ENCODE measurements around the gene LIN7A.
"Not testable (repeated sequence)": the region's sequence is repeated elsewhere in the genome, so short reads cannot be mapped to it uniquely, and the experiment has no call there.

LIN7A gene

GRCh38 chr12:80917651-80918050 is 20.1 kb downstream of the LIN7A start:
- no peak for DNase-seq

GRCh38 chr12:80912901-80913770 is 24.6 kb downstream of the LIN7A start:
- no peak for DNase-seq

DNA sequence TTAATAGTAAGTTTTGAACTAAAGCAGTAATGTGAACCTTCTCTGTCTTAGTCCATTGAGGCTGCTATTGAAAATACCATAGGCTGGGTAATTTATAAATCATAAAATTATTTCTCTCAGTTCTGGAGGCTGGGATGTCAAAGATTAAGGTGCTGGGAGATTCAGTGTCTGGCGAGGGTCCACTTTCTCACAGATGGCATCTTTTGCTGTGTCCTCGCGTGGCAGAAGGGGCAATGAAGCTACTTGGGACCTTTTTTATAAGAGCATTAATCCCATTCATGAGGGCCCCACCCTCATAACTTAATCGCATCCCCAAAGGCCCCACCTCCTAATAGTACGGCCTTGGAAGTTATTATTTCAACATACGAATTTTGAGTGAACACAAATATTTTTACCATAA is 28.4 kb downstream of the LIN7A start:
- no peak for DNase-seq

- no peak for DNase-seq
Measured at GRCh38 chr12:80902711-80903110, 35.0 kb downstream of the LIN7A start.

GRCh38 chr12:80901661-80902060 is 36.1 kb downstream of the LIN7A start:
- DNase-seq, result no peak

DNA sequence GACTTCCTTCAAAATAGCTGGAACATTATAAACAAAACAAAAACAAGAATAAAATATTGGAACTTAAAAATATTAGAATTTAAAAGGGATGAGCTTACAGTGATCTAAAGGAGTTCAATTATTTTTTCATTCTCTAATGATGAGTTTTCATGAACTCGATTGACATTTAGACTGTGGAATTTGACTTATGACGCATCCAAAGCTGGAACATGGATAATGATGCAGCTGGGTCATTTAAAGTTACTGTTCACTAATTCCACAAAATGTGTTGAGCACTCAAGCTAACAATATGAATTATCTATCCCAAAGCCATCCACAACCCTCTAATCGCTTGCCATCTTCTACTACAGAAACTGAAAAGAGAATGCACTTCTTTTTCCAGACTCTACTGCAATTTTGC is 42.5 kb downstream of the LIN7A start:
- DNase-seq, result no peak

DNA sequence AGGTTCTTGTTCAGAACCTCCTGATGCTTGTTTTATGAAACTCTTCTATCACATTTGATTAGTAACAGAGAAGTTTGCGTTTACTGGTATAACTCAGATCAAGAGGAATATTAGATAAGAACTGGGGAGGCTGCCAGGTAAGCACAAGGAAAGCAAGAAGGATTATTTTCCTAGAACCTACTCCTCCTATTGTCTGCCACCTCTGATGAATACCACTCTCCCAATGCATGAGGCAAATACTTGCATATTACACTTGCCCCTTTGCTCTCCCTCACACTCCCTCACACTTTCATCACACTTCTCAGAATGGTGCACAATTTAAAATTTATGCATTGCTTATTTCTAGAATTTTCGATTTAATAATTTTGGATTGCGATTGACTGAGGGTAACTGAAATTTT is 43.6 kb downstream of the LIN7A start:
- no peak for DNase-seq

DNA sequence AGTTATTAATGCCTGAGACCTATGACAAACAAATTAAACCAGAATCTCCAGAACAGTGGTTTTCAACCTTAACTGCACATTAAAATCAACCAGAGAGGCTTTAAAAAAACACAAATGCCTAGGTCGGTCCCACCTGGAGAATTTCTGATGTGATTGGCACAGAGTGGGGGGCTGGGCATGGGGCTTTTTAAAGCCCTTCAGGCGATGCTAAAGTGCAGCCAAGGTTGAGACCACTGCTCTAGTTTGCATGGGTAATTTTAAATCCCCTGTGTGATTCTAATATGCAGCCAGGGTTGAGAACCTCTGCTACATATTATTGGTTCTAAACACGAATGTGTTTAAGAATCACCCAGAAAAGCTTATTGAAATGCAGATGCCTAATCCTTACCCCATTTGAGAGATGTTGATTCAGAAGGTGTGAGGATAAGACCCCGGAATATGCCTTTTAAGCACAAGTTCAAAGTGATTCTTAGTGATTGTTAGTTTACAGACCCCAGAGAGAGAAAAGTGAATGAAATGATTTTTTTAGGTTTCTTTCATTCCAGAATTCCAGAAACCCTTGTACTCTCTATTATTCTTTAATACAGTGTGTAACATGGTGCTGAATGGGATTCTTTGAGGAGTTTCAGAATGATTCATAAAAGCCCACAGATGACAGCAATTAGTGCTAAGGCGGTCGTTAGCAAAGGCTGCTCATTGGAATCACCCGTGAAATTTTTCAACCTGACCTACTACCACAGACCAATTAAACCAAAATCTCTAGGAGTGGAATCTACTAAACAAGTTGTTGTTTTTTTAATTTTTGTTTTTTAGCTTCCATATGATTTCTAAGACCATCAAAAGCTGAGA is 44.9 kb downstream of the LIN7A start:
- no peak for DNase-seq

DNA sequence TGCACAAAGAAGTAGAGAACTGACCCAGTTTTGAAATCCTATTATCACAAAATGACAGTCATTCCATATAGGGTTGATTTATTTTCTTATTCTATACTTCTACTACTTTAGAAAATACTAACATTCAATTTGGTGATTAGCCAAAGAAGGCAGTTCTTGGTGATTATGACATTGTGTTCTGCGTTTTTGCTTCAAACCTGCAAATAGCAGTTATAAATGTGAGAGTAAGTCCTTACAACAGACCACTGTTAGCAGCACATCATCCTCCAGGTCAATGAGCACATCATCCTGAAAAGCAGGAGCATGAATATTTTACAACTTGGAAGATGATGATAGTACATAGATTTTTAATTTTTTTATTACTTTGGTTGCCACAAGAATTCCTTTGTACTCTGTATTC is 53.1 kb downstream of the LIN7A start:
- DNase-seq, result no peak

DNA sequence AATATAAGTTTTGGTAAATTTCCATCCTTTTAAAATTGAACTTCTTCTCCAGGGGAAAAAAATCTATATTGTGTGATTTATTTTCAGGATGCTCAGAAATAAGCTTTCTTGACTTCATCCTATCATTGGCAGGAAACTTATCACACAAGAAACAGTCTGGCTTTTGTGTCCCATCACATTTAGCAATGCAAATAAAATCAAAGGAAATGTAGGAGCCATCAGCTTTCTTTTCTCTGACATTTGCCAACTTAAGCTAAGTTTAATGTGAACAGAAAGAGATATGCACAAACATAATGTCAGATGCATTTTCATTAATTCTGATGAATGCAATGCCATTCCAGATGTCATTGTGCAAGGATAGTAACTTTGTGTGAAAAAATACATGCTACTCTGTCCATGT is 56.6 kb downstream of the LIN7A start:
- DNase-seq, result no peak

DNA sequence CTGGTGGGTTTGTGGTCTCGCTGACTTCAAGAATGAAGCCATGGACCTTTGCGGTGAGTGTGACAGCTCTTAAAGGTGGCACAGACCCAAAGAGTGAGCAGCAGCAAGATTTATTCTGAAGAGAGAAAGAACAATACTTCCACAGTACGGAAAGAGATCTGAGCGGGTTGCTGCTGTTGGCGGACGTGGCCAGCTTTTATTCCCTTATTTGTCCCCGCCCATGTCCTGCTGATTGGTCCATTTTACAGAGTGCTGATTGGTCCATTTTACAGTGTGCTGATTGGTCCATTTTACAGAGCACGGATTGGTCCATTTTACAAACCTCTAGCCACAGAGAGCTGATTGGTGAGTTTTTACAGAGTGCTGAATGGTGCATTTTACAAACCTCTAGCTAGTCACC is 59.3 kb downstream of the LIN7A start:
- not testable (repeated sequence) for DNase-seq

DNA sequence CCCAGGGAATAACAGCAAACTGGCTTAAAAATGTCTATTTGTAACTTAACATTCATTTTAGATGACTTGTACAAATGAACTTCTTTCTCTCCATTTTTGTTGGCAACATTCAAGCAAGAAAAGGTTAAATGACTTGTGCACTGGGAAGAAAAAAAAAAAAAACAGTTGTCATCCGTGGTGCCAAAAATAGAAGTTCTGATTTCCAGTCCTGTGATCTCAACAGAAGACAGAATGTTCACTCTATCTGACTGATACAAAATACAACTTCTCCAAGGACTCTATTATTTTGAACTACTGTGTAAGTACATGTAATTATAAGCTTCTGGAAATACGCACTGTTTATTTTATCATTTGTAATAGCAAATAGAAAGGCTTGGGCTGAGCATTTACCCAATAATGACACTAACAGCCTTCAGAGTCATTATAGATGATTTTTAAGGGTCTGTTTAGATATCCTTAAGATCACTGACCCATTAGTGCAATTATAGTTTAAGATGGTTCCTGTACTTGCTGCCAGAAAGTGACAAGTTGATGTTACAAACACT is 59.9 kb downstream of the LIN7A start:
- DNase-seq, result no peak

DNA sequence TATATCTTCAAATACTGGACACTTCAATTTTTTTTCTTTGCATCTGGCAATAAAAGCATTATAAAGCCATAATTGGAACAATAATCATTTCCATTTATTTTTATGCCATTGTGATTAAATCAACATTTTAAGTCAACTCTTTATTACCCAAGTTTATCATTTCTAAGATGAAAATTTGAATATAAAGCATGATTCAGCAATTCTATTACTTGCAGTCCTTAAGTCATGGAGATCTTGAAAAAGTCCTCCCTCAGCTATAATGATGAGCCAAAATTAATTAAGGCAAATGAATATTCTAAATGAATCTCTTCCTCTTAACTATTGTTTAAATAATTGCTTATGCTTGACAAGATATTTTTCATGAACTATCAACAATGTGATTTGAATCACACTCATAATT is 65.7 kb downstream of the LIN7A start:
- DNase-seq, result no peak

- DNase-seq, result no peak
Measured at GRCh38 chr12:80869264-80869663, 68.5 kb downstream of the LIN7A start.

GRCh38 chr12:80868576-80868975 is 69.2 kb downstream of the LIN7A start:
- DNase-seq, result no peak

DNA sequence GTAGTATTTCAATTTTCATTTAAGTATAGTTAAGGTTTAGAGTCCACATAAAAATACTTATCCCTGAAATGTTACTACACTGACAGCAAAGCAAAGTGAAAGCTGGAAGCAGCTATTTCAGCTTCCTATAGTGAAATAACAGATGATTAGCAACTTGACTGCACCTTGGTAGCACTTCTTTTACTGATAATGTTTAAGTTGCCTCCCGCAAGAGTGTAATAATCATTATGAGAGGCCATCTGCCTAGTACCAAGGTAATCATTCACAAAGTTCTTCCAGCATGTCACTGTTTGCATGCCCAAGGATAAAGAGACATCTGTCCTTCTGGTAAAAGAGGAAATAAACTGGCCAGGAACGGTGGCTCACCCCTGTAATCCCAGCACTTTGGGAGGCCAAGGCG is 69.8 kb downstream of the LIN7A start:
- DNase-seq, result no peak

GRCh38 chr12:80864046-80864735 is 73.5 kb downstream of the LIN7A start:
- DNase-seq, result no peak

GRCh38 chr12:80862531-80862930 is 75.2 kb downstream of the LIN7A start:
- DNase-seq, result no peak

DNA sequence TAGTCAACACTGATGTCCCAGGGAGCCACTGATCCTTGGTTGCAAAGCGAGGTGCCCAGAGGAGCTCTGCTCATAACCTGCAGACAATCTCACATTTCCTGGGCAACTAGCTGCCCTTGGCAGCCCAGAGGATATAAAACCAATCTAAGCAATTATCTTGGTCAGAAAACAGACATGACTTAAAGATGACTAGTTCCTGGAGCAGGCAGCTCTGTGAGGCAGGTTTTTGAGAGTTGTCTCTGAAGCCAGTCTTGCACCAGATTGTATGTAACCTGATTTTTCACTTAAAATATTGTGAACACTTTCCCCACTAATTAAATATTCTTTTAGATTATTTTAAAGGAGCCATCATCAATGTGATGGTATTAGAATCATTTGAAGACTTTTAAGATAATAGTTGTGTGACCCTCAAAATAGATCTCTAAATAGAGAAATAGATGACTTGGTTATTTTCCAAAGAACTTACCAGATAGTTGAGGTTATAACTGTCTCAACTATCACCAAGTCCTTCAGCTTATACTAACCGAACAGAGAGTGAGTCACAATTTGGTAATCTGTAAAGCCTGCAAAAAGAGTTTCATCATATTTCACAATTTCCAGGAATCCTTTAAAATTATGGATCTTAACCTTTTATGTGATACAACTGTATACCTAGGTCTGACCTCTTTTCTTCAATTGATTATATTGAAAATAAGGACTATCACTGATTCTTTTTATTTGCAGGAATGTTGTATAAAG is 75.9 kb downstream of the LIN7A start:
- no peak for DNase-seq

DNA sequence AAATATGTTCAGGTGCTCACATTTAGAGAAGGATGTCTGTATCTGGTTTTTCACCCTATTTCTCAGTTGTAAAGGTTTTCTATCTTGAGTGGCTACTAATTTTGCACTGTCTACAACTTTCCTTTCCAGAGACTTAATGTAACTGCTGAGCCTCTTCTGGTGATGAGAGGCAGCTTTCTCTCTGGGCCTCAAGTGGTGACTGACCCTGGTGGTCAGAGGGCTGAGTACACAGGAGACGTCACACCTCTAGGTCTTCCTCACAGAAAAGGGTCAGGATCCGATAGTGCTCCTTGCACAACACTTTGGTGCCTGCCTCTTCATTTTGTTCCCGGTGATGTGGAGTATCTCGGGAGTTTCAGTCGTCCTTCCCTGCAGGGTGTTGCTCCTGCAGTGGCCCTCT is 76.8 kb downstream of the LIN7A start:
- no peak for DNase-seq

GRCh38 chr12:80860206-80860605 is 77.5 kb downstream of the LIN7A start:
- no peak for DNase-seq

GRCh38 chr12:80858356-80858755 is 79.4 kb downstream of the LIN7A start:
- no peak for DNase-seq

GRCh38 chr12:80857311-80857710 is 80.4 kb downstream of the LIN7A start:
- no peak for DNase-seq
